ENCODE measurements around the gene CHI3L1.

Gene CHI3L1

GRCh38 chr1:203162403-203162802 is 24.1 kb downstream of the CHI3L1 start:
- no peak overlapping the region for H3K9ac ChIP-seq (ENCODE audit: low read depth, low read length)
- ATAC-seq (ENCODE audit: insufficient read depth, low read depth) (no peak), DNase-seq (no peak)
- TF ChIP-seq CTCF (IDR thresholded peaks at IDR 0.05; ENCODE audit: borderline replicate concordance, extremely low read depth, low read length, poor library complexity, severe bottlenecking) (no peak), EZH2 (IDR thresholded peaks at IDR 0.05; ENCODE audit: borderline replicate concordance, low read depth, low read length, severe bottlenecking) (no peak)
- no peaks in the 10 kb centered on the region for H3K36me3 ChIP-seq (ENCODE audit: insufficient read depth, low read length)
- H3K4me2 ChIP-seq (ENCODE audit: insufficient read depth, low read length), result no peak overlapping the region
- H2AFZ ChIP-seq (ENCODE audit: low read depth, low read length), result no peak overlapping the region
- H3K9me3 ChIP-seq (ENCODE audit: insufficient read depth, low read length, severe bottlenecking), result no peaks in the 10 kb centered on the region
- no peaks in the 10 kb centered on the region for H3K79me2 ChIP-seq (ENCODE audit: insufficient read depth, low read length)
- no peak overlapping the region for H3K4me3 ChIP-seq (ENCODE audit: low read depth in 1 of 2, low read length in 2 of 2)
- no peaks in the 10 kb centered on the region for H3K4me1 ChIP-seq (ENCODE audit: insufficient read depth, low read length)
- peaks cover 23% of the 10 kb centered on the region for H3K27me3 ChIP-seq (ENCODE audit: insufficient read depth, low read length, poor library complexity)
- no peak overlapping the region for H3K27ac ChIP-seq (ENCODE audit: low read length)
- no peaks in the 10 kb centered on the region; the same call in none of the 2 replicates for H4K20me1 ChIP-seq (ENCODE audit: insufficient read depth, low read length)

- DNase-seq (no peak), ATAC-seq (ENCODE audit: insufficient read depth, low read depth) (no peak)
- no peak overlapping the region for H3K4me3 ChIP-seq (ENCODE audit: low read depth in 1 of 2, low read length in 2 of 2)
- no peak overlapping the region for H3K27ac ChIP-seq (ENCODE audit: low read length)
- H4K20me1 ChIP-seq (ENCODE audit: insufficient read depth, low read length), result no peaks in the 10 kb centered on the region; the same call in none of the 2 replicates
- H3K9me3 ChIP-seq (ENCODE audit: insufficient read depth, low read length, severe bottlenecking), result no peaks in the 10 kb centered on the region
- H3K9ac ChIP-seq (ENCODE audit: low read depth, low read length), result no peak overlapping the region
- no peak overlapping the region for H2AFZ ChIP-seq (ENCODE audit: low read depth, low read length)
- H3K79me2 ChIP-seq (ENCODE audit: insufficient read depth, low read length), result no peaks in the 10 kb centered on the region
- peaks cover 28% of the 10 kb centered on the region for H3K27me3 ChIP-seq (ENCODE audit: insufficient read depth, low read length, poor library complexity)
- no peaks in the 10 kb centered on the region for H3K36me3 ChIP-seq (ENCODE audit: insufficient read depth, low read length)
- TF ChIP-seq EZH2 (IDR thresholded peaks at IDR 0.05; ENCODE audit: borderline replicate concordance, low read depth, low read length, severe bottlenecking) (no peak), CTCF (IDR thresholded peaks at IDR 0.05; ENCODE audit: borderline replicate concordance, extremely low read depth, low read length, poor library complexity, severe bottlenecking) (no peak)
- no peaks in the 10 kb centered on the region for H3K4me1 ChIP-seq (ENCODE audit: insufficient read depth, low read length)
- no peak overlapping the region for H3K4me2 ChIP-seq (ENCODE audit: insufficient read depth, low read length)
Measured at GRCh38 chr1:203161703-203162102, 24.8 kb downstream of the CHI3L1 start.

DNA sequence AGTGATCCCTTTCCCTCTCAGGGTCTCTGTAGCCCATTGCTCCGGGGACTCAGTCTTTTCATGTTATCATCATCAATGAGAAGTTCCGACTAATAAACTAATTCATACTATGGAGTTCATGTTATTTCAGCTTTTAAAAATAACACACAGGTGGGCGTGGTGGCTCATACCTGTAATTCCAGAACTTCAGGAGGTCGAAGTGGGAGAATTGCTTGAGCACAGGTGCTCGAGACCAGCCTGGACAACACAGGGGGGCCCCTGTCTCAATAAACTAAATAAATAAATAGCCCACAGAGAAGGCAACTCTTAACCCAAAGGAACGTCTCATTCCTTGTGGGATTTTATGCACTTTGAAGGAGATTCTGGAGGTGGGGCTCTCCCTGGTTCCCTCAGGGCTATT is 25.3 kb downstream of the CHI3L1 start:
- no peaks in the 10 kb centered on the region; the same call in none of the 2 replicates for H4K20me1 ChIP-seq (ENCODE audit: insufficient read depth, low read length)
- no peak overlapping the region for H2AFZ ChIP-seq (ENCODE audit: low read depth, low read length)
- no peak overlapping the region for H3K9ac ChIP-seq (ENCODE audit: low read depth, low read length)
- no peak for ATAC-seq (ENCODE audit: insufficient read depth, low read depth)
- no peaks in the 10 kb centered on the region for H3K4me1 ChIP-seq (ENCODE audit: insufficient read depth, low read length)
- H3K27me3 ChIP-seq (ENCODE audit: insufficient read depth, low read length, poor library complexity), result peaks cover 25% of the 10 kb centered on the region
- no peaks in the 10 kb centered on the region for H3K79me2 ChIP-seq (ENCODE audit: insufficient read depth, low read length)
- no peaks in the 10 kb centered on the region for H3K9me3 ChIP-seq (ENCODE audit: insufficient read depth, low read length, severe bottlenecking)
- no peak for DNase-seq
- H3K36me3 ChIP-seq (ENCODE audit: insufficient read depth, low read length), result no peaks in the 10 kb centered on the region
- H3K4me3 ChIP-seq (ENCODE audit: low read depth in 1 of 2, low read length in 2 of 2), result no peak overlapping the region
- no peak overlapping the region for H3K27ac ChIP-seq (ENCODE audit: low read length)
- no peak overlapping the region for H3K4me2 ChIP-seq (ENCODE audit: insufficient read depth, low read length)
- TF ChIP-seq EZH2 (IDR thresholded peaks at IDR 0.05; ENCODE audit: borderline replicate concordance, low read depth, low read length, severe bottlenecking), result no peak

GRCh38 chr1:203159844-203160243 is 26.7 kb downstream of the CHI3L1 start:
- ATAC-seq (ENCODE audit: insufficient read depth, low read depth), result no peak
- H3K4me1 ChIP-seq (ENCODE audit: insufficient read depth, low read length), result no peaks in the 10 kb centered on the region

More at GRCh38 chr1:203159844-203160243, 26.7 kb downstream of the CHI3L1 start:
- H3K27ac ChIP-seq (ENCODE audit: low read length), result no peak overlapping the region
- H4K20me1 ChIP-seq (ENCODE audit: insufficient read depth, low read length), result no peaks in the 10 kb centered on the region; the same call in 1 of the 2 replicates
- H3K9ac ChIP-seq (ENCODE audit: low read depth, low read length), result no peak overlapping the region
- DNase-seq, result no peak
- no peaks in the 10 kb centered on the region for H3K9me3 ChIP-seq (ENCODE audit: insufficient read depth, low read length, severe bottlenecking)
- no peak overlapping the region for H3K4me3 ChIP-seq (ENCODE audit: low read depth in 1 of 2, low read length in 2 of 2)
- H3K27me3 ChIP-seq (ENCODE audit: insufficient read depth, low read length, poor library complexity), result peaks cover 24% of the 10 kb centered on the region
- no peak overlapping the region for H2AFZ ChIP-seq (ENCODE audit: low read depth, low read length)
- no peaks in the 10 kb centered on the region for H3K36me3 ChIP-seq (ENCODE audit: insufficient read depth, low read length)
- H3K4me2 ChIP-seq (ENCODE audit: insufficient read depth, low read length), result no peak overlapping the region
- TF ChIP-seq EZH2 (IDR thresholded peaks at IDR 0.05; ENCODE audit: borderline replicate concordance, low read depth, low read length, severe bottlenecking) (no peak), CTCF (IDR thresholded peaks at IDR 0.05; ENCODE audit: borderline replicate concordance, extremely low read depth, low read length, poor library complexity, severe bottlenecking) (no peak)
- H3K79me2 ChIP-seq (ENCODE audit: insufficient read depth, low read length), result no peaks in the 10 kb centered on the region

Data from DND-41 (cell line).